Measurements from ENCODE around the gene CCDC81. TPM values are rescaled to one million over a fixed set of nuclear protein-coding genes. Genes with fewer than 3 reads are reported as not detected.

CCDC81 gene
- total RNA-seq, 2 donors from 2014 or later = 2.0 to 21.4 TPM

GRCh38 chr11:86386746-86387145, 12.1 kb downstream of the CCDC81 start:
- H3K9me3 ChIP-seq = no peaks in the 10 kb centered on the region
- DNase-seq (ENCODE audit: low spot score) = no peak
- H3K4me3 ChIP-seq = no peak overlapping the region
- H3K4me1 ChIP-seq (ENCODE audit: control insufficient read depth in 1 of 2, low read depth in 2 of 2) = no peaks in the 10 kb centered on the region
- H3K36me3 ChIP-seq = no peaks in the 10 kb centered on the region
- ATAC-seq (ENCODE audit: insufficient number of reproducible peaks, low FRiP score, low read depth) = no peak
- TF ChIP-seq CTCF (IDR thresholded peaks at IDR 0.05) = no peak
- H3K27ac ChIP-seq = no peak overlapping the region
- H3K27me3 ChIP-seq (replicated peaks; ENCODE audit: insufficient read depth) = no peaks in the 10 kb centered on the region

- Histone ChIP-seq H3K4me1 (ENCODE audit: control insufficient read depth in 1 of 2, low read depth in 2 of 2) (no peaks in the 10 kb centered on the region), H3K9me3 (no peaks in the 10 kb centered on the region), H3K4me3 (no peak overlapping the region), H3K36me3 (no peaks in the 10 kb centered on the region), H3K27ac (no peak overlapping the region), H3K27me3 (replicated peaks; ENCODE audit: insufficient read depth) (no peaks in the 10 kb centered on the region)
- no peak for TF ChIP-seq CTCF (IDR thresholded peaks at IDR 0.05)
- no peak for DNase-seq (ENCODE audit: low spot score)
- ATAC-seq (ENCODE audit: insufficient number of reproducible peaks, low FRiP score, low read depth) = no peak
These were observed 13.5 kb downstream of the CCDC81 start for GRCh38 chr11:86388198-86388597.

DNA sequence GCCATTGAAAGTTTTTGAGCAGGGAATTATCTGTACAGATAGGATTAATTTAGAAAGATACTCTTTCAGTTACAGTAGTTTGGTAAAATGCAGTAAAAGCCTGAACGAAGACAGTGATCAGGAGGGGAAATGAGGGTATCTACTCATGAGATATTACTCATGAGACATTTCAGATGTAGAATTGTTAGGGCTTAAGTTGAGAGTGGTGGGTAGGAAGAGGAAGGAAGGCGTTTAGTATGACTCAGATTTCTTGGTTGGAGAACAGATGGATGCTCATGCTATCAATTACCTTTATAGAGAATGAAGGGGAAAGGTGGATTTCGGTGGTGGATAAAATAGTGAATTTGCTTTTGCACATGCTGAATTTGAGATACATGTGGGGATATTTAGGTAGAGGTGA, 15.8 kb downstream of the CCDC81 start:
- no peak for TF ChIP-seq CTCF (IDR thresholded peaks at IDR 0.05)
- Histone ChIP-seq H3K4me3 (no peak overlapping the region), H3K36me3 (no peaks in the 10 kb centered on the region), H3K27ac (no peak overlapping the region), H3K27me3 (replicated peaks; ENCODE audit: insufficient read depth) (no peaks in the 10 kb centered on the region), H3K4me1 (ENCODE audit: control insufficient read depth in 1 of 2, low read depth in 2 of 2) (peaks cover 3 to 8% of the 10 kb centered on the region in 2 donors), H3K9me3 (no peaks in the 10 kb centered on the region)
- DNase-seq (ENCODE audit: low spot score) (no peak), ATAC-seq (ENCODE audit: insufficient number of reproducible peaks, low FRiP score, low read depth) (no peak)

DNA sequence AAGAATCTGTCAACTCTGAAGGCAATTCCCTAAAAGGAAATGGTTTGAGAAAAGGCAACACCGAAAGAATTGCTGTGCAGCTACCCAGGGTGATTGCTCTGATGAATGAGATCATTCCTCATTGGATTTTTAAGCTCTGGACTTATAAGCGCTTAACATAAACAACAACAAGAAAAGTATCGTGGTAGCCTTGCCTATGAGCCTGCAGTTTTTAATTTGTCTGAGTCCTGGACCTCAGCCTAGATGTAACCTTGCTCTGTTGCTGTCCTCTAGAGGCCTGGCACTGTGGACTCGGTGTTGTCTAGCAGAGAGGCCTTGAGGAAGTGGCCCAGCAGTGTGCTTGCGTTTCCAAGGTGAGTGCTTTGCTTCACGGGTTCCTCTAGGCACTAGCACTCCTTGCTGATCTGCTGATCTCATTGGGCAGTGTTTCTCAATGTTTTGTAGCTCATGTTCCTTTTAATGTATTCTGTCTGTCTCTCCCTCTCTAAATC, 20.4 kb downstream of the CCDC81 start:
- peak overlapping the region in 1 of 2 donors; percentile 45 for H3K27ac ChIP-seq
- H3K4me3 ChIP-seq = peak overlapping the region; percentile 17
- no peak for TF ChIP-seq CTCF (IDR thresholded peaks at IDR 0.05)
- no peaks in the 10 kb centered on the region for H3K27me3 ChIP-seq (replicated peaks; ENCODE audit: insufficient read depth)
- H3K36me3 ChIP-seq = no peaks in the 10 kb centered on the region
- ATAC-seq (ENCODE audit: insufficient number of reproducible peaks, low FRiP score, low read depth) (no peak), DNase-seq (ENCODE audit: low spot score) (no peak)
- H3K9me3 ChIP-seq = no peaks in the 10 kb centered on the region
- peaks cover 3 to 13% of the 10 kb centered on the region in 2 donors for H3K4me1 ChIP-seq (ENCODE audit: control insufficient read depth in 1 of 2, low read depth in 2 of 2)

GRCh38 chr11:86396396-86396795, 21.7 kb downstream of the CCDC81 start:
- Histone ChIP-seq H3K4me3 (no peak overlapping the region), H3K27me3 (replicated peaks; ENCODE audit: insufficient read depth) (no peaks in the 10 kb centered on the region), H3K9me3 (no peaks in the 10 kb centered on the region), H3K4me1 (ENCODE audit: control insufficient read depth in 1 of 2, low read depth in 2 of 2) (peaks cover 3 to 13% of the 10 kb centered on the region in 2 donors), H3K27ac (no peak overlapping the region), H3K36me3 (no peaks in the 10 kb centered on the region)
- TF ChIP-seq CTCF (IDR thresholded peaks at IDR 0.05) = no peak
- DNase-seq (ENCODE audit: low spot score) (no peak), ATAC-seq (ENCODE audit: insufficient number of reproducible peaks, low FRiP score, low read depth) (peak; percentile 6)
